Measurements from ENCODE around the gene ABHD1.
"Not testable (repeated sequence)": the region's sequence is repeated elsewhere in the genome, so short reads cannot be mapped to it uniquely, and the experiment has no call there.

The ABHD1 gene

DNA sequence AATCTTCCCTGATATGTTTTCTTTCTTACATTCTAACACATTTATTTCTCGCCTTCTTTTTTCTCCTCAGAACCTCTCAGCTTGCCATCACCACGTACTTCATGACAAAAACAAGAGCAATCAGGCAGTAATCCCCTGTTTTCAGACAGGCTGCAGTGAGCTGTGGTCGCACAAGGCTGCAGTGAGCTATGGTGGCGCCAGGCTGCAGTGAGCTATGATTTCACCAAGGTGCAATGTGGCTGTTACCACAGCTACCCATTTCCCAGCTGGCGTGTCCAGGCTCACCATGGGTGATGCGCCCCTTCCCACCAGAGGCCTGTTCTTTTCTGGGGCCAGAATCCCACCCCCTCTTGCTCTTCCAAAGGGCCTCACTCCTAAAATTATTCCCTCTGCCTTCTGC, 51.0 kb downstream of the ABHD1 start:
- FAIRE-seq, result no peak

DNA sequence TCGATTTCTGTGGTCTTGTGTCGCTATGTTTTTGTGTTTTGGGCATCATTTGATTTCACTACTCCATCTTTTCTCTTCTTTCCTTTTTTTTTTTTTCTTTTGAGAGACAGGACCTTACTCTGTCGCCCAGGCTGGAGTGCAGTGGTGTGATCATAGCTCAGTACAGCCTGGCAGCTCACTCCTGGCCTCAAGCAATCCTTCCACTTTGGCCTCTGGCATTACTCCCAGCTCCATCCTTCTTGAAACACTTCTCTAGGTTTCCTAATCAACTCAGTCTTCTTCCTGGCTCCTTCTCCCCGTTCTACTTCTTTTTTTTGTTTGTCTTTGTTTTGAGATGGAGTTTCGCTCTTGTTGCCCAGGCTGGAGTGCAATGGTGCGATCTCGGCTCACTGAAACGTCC, 51.7 kb downstream of the ABHD1 start:
- no peak for FAIRE-seq

DNA sequence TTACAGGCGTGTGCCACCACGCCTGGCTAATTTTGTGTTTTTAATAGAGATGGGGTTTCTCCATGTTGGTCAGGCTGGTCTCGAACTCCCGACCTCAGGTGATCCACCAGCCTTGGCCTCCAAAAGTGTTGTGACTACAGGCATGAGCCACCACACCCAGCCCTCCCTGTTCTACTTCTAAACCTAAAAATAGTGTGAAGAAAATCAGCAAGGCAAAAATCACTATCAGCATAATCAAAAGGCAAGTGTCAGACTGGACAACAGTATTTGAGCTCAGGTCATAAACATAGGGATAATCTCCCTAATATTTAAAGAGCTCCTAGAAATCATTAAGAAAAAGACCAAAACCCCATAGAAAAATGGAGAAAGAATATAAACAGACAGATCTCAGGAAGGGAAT, 52.2 kb downstream of the ABHD1 start:
- not testable (repeated sequence) for FAIRE-seq

DNA sequence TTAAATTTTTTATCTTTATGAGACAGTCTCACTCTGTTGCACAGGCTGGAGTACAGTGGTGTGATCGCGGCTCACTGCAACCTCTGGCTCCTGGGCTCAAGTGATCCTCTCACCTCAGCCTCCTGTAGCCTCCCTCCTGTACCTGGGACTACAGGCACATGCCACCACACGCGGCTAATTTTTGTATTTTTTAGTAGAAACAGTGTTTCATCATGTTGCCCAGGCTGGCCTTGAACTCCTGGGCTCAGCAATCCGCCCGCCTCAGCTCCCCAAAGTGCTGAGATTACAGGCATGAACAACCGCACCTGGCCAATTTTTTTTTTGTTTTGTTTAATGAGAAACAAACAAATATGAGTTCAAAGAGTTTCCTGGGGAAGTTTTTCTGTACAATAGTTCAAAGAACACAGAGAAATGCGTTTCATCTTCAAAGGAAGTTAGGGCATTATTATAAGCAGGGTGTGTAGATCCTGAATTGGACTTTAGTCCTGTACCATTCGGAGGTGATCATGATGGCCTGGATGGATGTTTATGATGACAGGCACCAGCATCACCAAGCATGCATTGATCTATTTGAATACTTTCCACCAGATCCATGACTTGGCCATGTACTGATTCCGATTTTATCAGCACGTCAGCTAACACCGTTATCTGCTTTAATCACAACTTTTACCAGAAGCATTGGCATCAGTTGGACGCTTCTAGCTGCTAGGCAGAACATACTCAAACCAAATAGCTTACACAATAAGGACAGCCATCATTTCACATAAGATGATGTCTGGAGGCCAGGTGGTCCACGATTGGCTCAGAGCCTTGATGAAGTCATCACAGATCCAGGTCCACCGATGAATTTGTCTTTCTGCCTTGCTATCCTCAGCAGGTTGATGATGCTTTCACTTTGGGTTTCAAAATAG, 54.1 kb downstream of the ABHD1 start:
- FAIRE-seq, result no peak

DNA sequence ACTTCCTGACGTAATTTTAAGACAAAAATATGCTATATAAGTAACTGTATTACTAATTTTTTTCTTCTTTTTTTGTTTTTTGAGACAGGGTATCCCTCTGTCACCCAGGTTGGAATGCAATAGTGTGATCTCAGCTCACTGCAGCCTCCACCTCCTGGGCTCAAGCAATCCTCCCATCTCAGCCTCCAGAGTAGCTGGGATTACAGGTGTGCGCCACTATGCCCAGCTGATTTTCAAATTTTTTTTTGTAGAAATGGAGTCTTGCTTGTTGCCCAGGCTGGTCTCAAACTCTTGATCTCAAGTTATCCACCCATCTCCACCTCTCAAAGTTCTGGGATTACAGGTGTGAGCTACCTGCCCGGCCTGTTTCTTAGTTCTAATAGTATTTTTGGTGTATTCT, 54.9 kb downstream of the ABHD1 start:
- no peak for FAIRE-seq

DNA sequence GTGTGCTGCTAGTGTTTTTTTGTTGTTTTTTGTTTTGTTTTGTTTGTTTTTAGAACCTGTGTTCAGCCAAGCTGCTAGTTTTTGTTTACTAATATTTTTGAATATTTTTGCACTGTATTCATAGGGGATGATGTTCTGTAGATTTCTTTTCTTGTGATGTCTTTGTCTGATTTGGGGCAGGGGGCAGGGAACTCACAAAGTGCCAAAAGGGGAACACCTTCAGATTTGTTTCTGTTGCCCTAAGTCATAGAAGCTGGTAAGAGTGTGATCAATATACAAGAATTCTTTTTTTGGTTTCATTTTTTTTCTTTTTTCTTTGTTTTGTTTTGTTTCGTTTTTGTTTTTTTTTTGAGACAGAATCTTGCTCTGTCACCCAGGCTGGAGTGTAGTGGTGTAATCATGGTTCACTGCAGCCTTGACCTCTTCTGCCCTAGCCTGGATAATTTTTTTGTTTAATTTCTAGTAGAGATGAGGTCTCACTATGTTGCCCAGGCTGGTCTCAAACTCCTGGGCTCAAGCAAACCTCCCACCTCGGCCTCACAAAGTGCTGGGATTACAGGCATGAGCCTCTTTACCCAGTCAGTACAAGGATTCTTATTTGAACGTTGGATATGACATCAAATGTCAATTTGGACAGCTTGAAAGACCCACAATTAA, 55.9 kb downstream of the ABHD1 start:
- no peak for FAIRE-seq
